HFF-Myc (cell line): Measurements from ENCODE around the gene RUNX1.

Experiments used
- DNase-seq: peaks from one replicate; pipeline ENCODE4 v3.0.0-alpha.2; 2011; ENCODE audit warnings: low read depth; ENCODE audit errors: extremely low read depth
- H3K4me3 ChIP-seq: replicated peaks from 2 replicates; pipeline ENCODE4 v1.5.1; 2011; ENCODE audit warnings: low read depth, mild to moderate bottlenecking, control low read depth, low read length
- CTCF ChIP-seq: IDR thresholded peaks from 2 replicates; pipeline ENCODE4 v1.5.1; 2012; ENCODE audit warnings: mild to moderate bottlenecking, low read depth, low read length, control low read depth; ENCODE audit errors: missing control alignments

The RUNX1 gene

GRCh38 chr21:34867785-34868184 lies 181.3 kb downstream of the RUNX1 start:
- H3K4me3 ChIP-seq: no peak overlapping the region
- no peak for DNase-seq
- no peak for TF ChIP-seq CTCF

- no peak for TF ChIP-seq CTCF
- H3K4me3 ChIP-seq: no peak overlapping the region
- no peak for DNase-seq
Measured at GRCh38 chr21:34865400-34866241, 183.5 kb downstream of the RUNX1 start.

- no peak overlapping the region for H3K4me3 ChIP-seq
- TF ChIP-seq CTCF: no peak
- DNase-seq: no peak
Measured at GRCh38 chr21:34864370-34865149, 184.5 kb downstream of the RUNX1 start.

GRCh38 chr21:34862951-34863350 lies 186.2 kb downstream of the RUNX1 start:
- no peak for TF ChIP-seq CTCF
- DNase-seq: no peak
- no peak overlapping the region for H3K4me3 ChIP-seq

- H3K4me3 ChIP-seq: no peak overlapping the region
- no peak for TF ChIP-seq CTCF
- no peak for DNase-seq
Measured at GRCh38 chr21:34861258-34861657, 187.8 kb downstream of the RUNX1 start.

- H3K4me3 ChIP-seq: no peak overlapping the region
- no peak for DNase-seq
- TF ChIP-seq CTCF: no peak
Measured at GRCh38 chr21:34859976-34860653, 189.0 kb downstream of the RUNX1 start.
